GM21825 (cell line): ENCODE data around the gene SPATA2.

Experiments used
- ATAC-seq: cut with Tn5 transposase; IDR thresholded peaks from one replicate; pipeline ENCODE4 v1.9.1; 2021; ENCODE audit warnings: mild to moderate bottlenecking, moderate library complexity; ENCODE audit not compliant: unreplicated experiment

The SPATA2 gene

DNA sequence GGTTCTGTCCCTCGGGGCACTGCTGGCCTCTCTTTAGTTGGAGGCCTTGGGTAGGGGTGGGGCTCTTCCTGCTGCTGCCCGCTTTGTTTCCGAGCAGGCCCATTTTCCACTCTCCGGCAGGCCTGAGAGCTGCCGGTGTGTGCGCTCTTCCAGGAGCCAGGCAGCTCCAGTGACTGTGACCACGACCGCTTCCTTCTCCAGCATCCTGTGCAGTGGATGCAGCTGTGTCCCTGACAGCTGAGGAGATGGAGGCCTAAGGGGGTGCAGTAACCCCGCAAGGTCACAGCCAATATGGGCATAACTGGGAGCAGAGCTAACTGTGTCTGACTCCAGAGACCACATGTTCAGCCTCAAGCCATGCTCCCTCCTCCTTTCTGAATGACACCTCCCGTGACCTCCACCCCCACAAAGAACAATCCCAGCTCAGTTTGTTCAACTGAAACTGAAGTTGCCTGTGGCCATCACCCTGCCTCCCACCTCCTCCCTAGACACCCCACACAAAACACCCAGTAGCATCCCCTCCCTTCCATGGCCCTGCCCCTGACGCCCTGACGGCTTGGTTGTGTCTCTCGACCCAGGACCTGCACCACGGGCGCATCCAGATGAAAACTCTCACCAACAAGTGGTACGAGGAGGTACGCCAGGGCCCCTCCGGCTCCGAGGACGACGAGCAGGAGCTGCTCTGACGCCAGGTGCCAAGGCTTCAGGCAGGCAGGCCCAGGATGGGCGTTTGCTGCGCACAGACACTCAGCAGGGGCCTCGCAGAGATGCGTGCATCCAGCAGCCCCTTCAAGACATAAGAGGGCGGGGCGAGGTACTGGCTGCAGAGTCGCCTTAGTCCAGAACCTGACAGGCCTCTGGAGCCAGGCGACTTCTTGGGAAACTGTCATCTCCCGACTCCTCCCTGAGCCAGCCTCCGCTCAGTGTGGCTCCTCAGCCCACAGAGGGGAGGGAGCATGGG, 27.8 kb downstream of the SPATA2 start:
- no peak for ATAC-seq

DNA sequence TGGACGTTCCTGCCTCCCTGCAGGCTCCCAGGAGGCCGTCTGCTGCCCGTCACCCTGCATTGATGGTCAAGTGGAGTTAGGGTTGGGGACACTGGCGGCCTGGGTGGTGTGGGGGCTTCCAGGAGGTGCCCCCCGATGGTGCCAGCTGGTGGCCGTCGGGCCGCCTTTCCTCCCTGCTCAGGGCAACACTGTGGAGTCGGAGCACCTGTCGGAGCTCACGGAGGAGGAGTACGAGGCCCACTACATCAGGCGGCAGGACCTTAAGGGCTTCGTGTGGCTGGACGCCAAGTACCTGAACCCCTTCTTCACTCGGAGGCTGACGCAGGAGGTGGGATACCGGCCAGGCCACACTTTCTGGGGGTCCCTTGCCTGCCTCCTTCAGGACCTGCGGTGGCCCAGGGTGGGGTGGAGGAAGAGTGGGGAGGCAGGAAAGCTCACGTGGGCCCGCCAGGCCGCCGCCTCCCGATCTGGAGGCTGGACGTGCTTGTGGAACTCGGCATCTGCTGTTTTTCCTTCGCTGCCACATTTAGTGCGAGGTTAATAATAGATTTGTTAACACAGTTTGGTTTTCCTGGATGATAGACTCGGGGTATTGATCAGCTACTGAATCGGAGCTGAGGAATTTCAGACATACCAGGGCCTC, 28.6 kb downstream of the SPATA2 start:
- no peak for ATAC-seq

DNA sequence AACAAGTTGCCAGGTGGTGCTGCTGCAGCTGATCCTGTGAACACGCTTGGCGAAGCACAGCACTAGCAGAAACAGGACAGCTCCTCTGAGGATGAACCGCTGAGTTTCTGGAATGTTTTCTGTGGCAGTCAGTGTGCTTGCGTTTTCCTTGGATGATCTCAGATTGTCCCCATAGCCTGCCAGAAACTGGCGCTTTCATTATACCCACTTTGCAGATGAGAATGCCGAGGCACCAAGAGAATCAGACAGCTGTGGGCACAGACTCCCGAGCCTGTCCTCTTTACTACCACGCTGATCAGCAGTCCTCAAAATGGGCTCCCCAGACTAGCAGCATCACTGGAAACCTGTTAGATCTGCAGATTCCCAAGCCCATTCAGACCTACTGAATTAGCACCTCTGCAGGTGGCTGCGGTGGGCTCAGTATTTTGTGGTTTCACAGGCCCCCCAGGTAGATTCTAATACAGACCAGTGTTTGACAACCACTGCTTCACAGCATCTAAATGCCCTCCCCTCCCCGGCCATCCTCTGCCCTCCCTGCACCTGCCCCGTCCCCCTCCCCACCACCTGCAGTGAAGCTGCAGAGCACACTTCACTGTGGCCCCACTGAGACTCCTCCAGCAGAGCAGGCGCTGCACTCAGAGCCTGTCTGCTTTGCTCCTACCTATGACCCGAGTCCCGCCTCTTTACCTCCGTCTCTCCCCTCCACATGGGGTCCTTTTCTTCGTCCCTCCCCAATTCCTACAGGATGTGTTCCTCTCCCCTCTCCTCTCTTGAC, 29.6 kb downstream of the SPATA2 start:
- no peak for ATAC-seq

DNA sequence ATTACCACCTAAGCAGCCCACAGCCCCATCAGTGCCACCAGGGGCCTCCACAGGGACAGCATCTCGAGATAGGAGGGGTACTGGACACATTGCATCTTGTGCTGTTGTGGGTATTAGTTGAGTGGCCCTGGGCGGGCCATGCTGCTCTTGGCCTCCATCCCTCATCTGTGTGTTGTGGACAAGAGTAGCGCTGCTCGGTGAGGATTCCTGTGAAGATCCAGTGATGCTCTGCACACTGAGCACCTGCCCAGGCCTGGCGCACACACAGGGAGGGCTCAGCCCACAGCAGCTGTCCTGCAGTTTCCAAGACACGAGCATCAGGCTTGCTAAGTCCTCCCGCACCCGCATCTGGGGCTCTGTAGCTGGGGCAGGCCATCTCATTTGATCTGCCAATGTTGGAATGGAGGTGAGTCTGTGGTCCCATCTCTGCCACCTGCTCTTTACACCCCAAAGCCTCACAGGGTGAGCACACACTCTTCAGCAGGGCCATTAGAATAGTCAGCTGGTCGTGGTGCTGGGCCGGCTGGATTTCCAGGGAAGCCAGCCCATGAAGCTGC, 32.0 kb downstream of the SPATA2 start:
- ATAC-seq: no peak

DNA sequence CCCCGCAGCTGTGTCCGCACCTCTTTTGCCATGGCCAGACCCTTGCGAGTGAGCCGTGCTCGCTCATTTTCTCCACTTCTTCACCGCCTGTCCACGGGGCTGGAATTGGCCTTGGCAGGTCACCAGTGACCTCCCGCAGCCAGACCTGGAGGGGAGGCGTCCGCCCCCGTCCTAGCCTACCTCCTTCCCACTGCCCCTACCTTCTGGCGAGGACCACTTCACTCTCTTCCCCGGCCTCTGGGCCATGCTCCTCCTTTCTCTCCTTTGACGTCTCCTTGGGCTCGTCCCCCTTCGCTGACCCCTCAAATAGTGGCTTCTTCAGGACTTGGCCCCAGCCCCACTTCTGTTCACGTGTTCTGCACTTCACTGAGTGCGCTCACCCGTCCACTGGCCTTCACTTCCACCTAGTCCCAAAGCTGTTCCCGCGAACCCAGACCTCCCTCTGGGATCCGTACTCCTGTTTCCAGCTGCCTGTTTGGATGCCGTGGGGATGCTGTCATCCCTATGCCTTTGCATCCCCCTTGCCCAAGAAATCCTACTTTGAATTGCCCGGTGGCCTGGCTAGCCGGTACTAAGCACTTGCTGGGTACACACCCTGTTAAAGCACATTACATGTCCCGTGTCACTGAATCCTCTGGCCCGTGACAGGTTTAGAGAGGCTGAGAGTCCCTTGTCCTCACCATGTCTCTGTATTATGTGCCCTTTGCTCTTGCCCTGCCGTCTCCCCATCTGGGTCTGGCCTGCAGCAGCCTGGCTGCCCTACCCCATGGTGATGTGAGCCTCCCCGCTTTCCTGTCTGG, 33.0 kb downstream of the SPATA2 start:
- ATAC-seq: no peak

DNA sequence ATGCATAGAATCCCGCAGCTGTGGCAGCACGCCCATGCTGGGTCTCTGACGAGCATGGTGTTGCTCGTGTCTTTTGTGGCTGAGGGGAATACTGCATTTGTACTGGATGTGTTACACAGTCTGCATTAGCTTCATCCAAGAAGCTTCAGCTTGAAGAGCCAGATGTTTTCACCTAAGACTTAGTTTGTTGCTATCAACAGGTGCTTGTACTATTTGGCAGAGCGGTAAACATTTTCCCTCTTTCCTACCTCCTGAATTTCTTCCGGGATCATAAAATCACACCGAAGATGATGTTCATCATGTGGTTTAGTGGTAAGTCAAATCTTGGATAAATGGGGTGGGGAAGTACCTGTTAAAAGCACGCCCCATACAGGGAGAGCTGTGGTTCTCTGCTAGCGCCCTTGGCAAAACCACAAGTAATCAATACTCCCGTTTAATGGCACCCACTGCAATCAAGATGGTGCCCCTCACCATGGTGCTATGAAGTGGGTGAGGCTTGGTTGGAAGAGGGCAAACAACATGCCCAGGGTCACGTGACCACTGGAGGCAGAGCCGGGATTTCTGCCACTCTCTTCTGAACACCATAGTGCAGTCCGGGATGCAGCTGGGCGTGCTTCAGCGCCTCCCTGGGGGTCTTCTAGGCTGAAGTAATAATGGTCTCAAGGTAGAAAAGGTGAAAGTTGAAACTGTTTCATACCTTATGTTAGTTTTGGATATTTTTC, 34.4 kb downstream of the SPATA2 start:
- no peak for ATAC-seq

DNA sequence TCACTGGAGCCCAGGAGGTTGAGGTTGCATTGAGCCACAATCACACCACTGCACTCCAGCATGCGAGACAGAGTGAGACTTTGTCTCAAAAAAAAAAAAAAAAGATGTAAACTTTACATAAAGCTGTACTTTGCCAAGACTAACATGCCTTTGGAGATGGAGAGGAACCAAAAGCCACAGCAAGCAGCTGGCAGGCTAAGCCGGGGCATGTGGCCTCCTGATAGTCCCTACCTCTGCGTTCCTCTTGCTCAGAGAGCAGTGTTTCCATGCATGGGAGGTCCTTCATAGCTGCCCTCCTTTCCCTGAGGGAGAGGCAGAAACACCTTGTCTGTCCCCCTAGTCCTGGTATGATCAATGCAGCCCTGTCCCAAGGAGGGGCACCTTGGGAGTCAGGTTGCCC, 35.2 kb downstream of the SPATA2 start:
- ATAC-seq: no peak

DNA sequence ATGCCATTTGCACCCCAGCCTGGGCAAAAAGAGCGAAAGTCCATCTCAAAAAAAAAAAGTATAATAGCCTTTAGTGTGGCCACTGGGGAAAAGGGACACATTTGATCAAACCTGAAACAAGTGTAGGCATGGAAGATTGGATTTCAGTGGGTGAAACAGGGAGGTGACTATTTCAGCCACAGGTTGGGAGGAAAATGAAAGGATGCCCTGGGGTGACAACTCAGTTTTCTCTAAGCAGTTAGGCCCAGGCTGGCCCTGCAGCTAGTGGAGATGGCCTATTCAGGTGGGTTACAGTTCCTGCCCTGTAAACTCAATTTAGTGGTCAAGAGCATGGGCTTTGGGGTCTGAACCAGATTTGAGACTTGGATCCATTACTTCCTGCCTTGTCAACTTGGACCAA, 36.4 kb downstream of the SPATA2 start:
- no peak for ATAC-seq

DNA sequence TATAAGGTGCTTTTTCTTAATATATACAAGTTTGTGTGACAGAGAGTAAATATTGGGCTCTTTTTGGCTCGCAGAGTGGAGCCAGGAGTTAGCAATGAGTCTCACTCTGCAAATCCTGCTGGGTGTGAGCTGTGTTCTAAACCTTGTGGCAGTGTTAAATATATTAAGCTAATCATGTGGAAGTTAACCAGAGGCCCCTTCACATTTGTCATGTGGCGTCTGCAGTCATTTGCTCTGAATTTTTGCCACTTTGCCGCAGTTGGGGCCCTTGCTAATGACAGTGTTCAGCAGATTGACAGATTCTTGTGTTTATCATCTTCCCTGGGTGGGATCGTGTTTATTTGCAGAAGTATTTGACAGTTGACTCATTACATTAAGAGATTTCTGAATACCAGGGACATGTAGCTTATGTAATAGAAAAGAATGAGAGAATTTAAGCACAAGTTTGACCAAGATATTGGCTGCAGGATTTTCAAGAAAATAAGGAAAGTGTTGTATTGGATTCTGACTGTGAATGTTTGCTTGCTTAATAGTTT, 37.9 kb downstream of the SPATA2 start:
- ATAC-seq: no peak

DNA sequence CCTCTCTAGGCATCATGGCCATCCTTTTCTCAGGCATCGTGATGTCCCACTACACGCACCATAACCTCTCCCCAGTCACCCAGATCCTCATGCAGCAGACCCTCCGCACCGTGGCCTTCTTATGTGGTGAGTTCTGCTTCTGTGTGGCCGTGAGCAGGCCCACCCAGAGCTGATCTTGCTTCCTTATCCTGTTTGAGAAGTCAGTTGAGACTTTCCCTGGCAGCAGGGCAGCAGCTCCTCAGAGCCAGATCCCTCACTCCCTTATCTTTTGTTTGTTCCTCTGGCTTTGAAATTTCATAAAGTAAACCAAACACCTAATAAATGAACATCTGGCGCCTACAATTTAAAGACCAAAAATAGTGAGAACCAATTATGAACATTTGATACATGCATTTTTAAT, 40.6 kb downstream of the SPATA2 start:
- ATAC-seq: no peak

DNA sequence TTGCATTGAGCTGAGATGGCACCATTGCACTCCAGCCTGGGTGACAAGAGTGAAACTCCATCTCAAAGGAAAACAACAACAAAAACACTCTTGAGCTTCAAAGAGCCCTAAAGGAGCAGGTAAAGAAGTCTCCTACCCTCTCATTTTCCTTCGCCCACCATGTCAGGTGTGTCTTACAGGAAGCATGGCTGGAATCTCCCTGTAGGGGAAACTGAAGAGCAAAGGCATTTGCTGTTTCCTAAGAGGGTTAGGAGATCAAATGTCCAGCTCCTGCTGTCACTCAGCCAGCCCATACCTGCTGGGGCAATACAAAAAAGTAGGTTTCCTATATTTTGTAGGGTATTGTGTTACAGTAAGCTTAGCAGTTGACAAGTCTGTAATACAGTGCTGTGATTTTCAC, 43.3 kb downstream of the SPATA2 start:
- ATAC-seq: no peak

DNA sequence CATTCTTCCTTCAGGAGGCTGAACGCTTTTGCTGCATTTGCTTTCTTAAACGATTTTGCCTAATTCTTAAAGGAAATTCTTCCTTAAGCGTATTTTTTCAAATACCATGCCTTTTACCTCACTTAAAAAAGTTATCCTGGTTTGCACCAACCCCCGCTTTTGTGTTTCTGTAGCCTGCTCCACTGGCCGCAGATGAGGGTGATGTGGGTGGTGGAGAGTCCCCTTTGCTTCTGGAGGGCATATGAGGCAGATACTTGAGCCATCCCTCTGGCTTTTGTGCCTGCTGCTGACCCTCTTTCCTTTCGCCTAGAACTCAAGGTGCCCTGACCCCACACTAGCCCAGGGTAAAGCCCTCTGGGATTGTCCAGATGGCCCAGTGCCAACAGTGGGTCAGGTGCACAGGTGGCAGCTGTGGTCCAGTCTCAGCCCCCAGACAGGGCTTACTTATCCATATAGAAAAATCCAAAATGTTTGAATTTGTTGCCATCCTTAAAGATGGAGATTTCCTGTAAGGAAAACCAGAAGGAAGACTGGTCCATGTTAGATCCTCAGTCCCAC, 43.9 kb downstream of the SPATA2 start:
- no peak for ATAC-seq

DNA sequence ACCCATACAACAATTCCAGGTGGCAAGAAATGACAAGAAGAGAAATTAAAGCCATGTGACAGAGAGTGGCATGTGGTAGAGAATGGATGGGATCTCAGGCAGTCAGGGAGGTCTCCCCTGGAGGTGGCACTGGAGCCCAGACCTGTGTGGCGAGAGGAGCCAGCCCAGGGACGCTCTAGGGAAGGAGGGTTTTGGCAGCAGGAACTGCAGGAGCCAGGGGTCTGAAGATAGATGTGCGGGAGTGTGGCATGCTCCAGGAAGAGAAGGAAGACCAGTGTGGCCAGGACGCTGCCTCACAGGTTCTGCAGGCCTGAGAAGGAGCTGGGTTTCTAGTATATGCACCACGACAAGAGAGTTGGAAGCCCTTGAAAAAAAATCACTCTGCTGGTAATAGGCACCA, 45.1 kb downstream of the SPATA2 start:
- ATAC-seq: no peak

DNA sequence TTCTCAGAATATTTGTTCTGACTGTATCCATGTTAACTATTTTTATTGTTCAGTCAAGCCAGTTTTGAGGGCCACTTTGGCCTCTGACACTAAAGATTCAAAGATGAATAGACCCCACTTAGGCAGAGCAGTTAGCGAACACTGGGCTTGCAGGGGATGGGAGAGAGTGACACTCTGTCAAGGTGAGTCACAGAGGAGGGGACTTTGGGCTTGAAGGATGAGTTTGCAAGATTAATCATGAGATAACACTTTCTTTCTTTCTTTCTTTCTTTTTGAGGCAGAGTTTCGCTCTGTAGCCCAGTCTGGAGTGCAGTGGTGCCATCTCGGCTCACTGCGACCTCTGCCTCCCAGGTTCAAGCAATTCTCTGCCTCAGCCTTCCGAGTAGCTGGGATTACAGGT, 46.4 kb downstream of the SPATA2 start:
- no peak for ATAC-seq

DNA sequence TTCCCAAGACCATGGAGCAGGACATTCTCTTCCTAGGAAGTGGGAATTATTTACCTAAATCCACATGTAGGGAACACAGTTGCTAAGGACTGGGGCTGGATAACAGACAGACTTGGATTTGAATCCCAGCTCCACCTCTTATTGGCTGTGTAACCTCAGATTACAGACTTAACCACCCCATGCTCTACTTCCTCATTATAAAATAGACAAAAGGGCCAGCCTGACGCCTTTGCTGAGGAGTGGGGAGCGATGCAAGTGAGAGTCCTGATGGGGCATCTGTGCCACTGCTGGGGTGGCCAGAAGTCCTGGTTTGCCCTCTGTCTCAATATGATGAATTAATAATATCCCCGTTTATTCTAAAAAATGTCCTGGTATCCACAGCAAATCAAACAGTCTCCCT, 46.8 kb downstream of the SPATA2 start:
- no peak for ATAC-seq

DNA sequence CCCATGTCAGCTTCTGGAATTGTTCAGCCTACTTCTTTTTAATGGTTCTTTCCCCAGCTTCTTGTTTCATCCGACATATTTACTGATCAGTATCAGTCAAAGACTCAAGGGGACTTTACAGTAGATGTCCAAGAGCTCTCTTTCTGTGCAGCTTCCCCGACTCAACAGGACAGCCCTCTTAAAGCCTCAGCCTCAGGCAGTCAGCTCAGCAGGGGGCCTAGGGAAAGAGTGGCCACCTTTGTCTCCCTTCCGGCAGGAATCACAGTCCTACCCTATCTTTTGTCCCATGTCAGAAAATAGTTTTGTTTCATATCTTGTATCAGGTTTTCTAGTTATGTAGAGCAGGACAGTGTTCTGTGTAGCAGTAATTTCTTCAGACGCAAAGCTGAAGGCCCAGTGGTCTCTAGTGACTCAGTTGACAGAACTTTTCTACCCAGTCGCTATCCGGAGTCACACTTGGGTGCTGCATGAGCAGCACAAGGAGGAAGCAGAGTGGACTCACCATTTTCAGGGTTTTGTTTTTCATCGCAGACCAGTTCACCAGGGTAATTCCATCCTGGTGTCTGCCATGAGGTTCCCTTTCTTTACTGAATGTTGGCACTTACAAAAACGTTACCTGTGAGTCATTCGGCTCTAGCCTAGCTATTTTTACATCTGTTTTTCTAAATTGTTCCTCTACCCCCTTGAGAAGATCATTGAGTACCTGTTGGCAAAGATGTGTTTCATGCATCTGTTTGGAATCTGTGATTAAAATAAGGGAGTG, 47.7 kb downstream of the SPATA2 start:
- ATAC-seq: no peak

DNA sequence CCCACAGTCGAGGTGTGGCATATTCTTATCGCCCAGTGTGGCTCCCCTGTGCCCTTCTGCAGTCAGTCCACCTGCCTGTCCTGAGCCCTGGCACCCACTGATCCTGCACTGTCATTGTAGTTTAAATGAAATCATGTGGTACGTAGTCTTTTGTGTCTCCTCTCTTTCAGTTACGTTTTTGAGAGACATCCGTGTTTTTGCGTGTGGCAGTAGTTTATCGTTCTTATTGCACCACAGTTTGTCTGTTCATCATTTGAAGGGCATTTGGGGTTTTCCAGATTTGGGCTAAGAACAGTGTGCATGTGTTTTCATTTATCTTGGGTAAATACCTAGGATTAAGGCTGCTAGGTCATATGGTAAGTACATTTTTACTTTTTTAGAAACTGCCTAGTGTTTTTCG, 49.3 kb downstream of the SPATA2 start:
- ATAC-seq: no peak

DNA sequence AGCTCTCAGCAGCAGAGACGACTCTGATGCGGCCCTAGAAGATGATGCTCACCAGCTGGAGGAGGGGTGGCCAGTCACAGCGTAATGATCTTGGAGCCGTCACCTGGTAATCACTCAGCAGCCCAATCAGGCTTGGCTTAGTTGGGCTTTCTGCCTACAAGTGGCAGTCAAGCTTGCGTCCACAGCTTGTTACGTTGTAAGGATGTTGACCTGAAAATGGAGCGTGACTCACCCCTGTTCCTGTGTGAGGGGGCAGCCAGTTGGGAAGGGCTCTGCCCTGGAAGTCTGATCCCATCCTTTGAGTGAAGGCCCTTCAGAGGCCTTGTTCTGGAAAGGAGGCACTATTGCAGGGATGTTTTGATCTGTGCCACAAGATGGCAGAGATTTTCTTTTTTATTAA, 49.8 kb downstream of the SPATA2 start:
- ATAC-seq: no peak

DNA sequence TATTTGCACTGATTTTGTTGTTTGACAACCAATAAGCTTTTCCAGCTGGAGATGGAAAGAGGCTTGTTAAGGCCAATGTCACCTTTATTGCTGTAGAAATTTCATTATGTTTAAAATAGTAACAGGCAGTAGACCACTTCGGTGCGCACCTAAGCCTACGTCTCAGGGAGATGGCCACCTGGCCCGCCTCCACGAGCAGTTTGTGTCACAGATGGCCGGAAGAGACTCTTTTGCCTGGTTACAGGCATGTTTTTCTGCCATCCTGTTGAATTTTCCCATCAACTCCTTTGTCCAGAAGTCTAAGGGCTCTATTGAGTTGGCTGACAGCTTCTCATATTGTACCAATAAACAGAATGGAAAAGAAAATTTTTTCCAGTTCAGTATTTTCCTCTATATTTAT, 51.7 kb downstream of the SPATA2 start:
- no peak for ATAC-seq
